AG04450 (cell line): ENCODE measurements around the gene SOS1. TPM values are rescaled to one million over a fixed set of nuclear protein-coding genes. Genes with fewer than 3 reads are reported as not detected.

Source experiments
- CTCF ChIA-PET: fragments of 300-600, 350-600 bp; formaldehyde crosslinking; extraction: SDS; loops from one replicate; lab custom pipeline; 2022; ENCODE audit warnings: antibody characterized with exemption, inconsistent platforms; lab: Charles Lee
- POLR2A ChIA-PET: fragments of 350-600 bp; formaldehyde crosslinking; extraction: SDS; loops from one replicate; lab custom pipeline; 2021; ENCODE audit warnings: antibody characterized with exemption, inconsistent platforms; lab: Yijun Ruan, JAX
- DNase-seq: peaks from one replicate; pipeline ENCODE4 v3.0.0-alpha.2; 2011; ENCODE audit warnings: low read depth, low spot score
- H3K27ac ChIP-seq: one replicate; pipeline ENCODE4 v1.5.1; 2012; ENCODE audit warnings: low read depth, low read length, control low read depth
- H3K27me3 ChIP-seq: one replicate; pipeline ENCODE4 v1.6.0; 2012; ENCODE audit warnings: low read length; ENCODE audit not compliant: control insufficient read depth, insufficient read depth
- H3K4me3 ChIP-seq: 2 replicates; pipeline ENCODE4 v1.5.1; 2011; ENCODE audit warnings: mild to moderate bottlenecking, low read depth, low read length, control low read depth
- H3K9me3 ChIP-seq: 2 replicates; pipeline ENCODE4 v1.5.1; 2012; ENCODE audit warnings: low read length; ENCODE audit not compliant: control insufficient read depth, insufficient read depth
- polyA plus RNA-seq: library from polyadenylated mRNA; depleted of rRNA; stranded (reverse); fragments of >200 nt; gene quantifications from 2 replicates; pipeline ENCODE4 v1.2.3, GENCODE V29; 2011
- TF ChIP-seq, protein P1 (sequence below): IDR thresholded peaks from 2 replicates; pipeline ENCODE4 v1.5.1; 2011; ENCODE audit warnings: low read depth, low read length, control low read depth, inconsistent platforms

Gene SOS1
- polyA plus RNA-seq, 1 experiment: 42.2 TPM

DNA sequence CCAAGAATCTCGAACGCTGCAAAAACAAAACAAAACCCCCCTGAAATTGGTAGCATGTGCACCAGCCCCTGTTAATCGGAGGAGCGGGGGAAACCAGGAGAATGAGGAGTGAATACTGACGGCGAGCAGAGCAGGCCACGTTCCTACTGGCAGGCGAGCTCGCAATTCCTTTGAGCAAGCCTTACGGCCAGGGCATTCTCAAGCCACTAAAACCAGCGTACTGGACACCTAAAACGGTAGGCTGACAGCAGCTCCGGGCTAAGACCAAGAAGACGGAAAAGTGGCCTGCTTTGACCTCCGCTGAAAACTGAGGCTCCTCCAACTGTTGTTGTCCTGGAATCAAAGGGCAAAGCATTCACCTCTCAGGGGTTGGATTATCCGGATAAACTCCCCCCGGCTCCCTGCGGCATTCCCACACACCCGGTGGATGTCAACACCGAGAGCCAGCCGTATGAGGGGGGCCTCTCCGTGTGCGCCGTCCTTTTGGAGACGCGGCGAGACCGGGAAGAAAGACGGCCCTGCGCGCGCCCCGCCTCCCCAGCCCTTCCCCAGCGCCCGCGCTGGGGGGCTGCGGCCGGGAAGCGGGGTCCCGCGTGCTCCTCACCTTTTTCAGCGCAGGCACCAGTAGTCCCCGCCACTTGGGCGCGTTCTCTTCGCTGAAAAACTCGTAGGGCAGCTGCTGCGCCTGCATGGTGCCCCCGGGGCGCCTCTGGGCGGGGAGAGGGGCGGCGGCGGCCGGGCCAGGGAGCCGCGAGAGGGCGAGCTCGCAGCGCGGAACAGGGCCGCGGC, 925 bp downstream of the SOS1 start:
- no peaks in the 10 kb centered on the region for H3K27me3 ChIP-seq
- CTCF ChIA-PET: interaction anchor here (1.2 to 2.3 kb wide), 4 partner anchors 61 to 110 kb away, joined by 4 to 20 read pairs (median 10); no protein-coding TSS in a partner anchor
- POLR2A ChIA-PET: interaction anchor here (0.7 to 1.8 kb wide), 9 partner anchors 11 to 110 kb away, joined by 3 to 7 read pairs (median 4); no protein-coding TSS in a partner anchor
- no peaks in the 10 kb centered on the region for H3K9me3 ChIP-seq
- peak overlapping the region; percentile 57 for H3K27ac ChIP-seq
- H3K4me3 ChIP-seq: peak overlapping the region; percentile 68
- TF ChIP-seq, protein P1, sequence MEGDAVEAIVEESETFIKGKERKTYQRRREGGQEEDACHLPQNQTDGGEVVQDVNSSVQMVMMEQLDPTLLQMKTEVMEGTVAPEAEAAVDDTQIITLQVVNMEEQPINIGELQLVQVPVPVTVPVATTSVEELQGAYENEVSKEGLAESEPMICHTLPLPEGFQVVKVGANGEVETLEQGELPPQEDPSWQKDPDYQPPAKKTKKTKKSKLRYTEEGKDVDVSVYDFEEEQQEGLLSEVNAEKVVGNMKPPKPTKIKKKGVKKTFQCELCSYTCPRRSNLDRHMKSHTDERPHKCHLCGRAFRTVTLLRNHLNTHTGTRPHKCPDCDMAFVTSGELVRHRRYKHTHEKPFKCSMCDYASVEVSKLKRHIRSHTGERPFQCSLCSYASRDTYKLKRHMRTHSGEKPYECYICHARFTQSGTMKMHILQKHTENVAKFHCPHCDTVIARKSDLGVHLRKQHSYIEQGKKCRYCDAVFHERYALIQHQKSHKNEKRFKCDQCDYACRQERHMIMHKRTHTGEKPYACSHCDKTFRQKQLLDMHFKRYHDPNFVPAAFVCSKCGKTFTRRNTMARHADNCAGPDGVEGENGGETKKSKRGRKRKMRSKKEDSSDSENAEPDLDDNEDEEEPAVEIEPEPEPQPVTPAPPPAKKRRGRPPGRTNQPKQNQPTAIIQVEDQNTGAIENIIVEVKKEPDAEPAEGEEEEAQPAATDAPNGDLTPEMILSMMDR: peak; percentile 15; the same call in 1 of the 2 replicates
- DNase-seq: no peak

DNA sequence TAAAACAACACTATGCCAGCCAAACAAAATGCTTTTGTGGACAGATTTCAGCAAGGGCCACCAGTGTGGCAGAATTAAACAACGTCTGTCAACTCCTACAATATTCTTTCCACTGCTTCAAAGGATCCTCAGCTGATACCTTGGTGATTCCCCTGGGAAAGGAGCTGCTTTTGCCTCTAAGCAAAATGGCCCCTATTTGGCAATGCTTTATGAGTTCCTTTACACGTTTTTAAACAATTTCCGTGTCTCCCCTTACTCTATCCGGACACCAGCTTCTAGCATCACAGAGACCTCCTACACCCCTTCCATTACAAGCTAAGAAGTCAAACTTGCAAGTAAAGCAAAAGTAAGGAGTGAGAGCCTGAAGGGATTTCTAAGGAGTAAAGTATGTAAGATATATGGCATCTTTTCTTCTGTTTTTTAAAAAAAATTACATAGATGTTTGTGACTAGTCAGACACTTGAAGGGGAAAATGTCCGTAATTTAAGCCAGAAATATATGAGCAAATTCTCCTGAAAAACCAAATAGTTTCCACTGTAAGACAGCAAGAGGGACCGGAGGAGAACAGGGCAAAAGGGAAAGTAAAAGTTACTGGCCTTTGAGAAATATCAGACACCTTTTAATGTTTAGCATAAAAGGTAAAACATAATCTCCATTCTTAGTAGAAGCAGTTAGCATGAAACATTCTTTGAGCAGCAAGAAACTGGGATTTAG, 1.9 kb downstream of the SOS1 start:
- Histone ChIP-seq H3K27ac (no peak overlapping the region), H3K27me3 (no peaks in the 10 kb centered on the region), H3K4me3 (peak overlapping the region; percentile 68), H3K9me3 (no peaks in the 10 kb centered on the region)
- TF ChIP-seq, protein P1: no peak
- no peak for DNase-seq
- ChIA-PET CTCF (interaction anchor here (1.2 to 2.3 kb wide), 4 partner anchors 60 to 111 kb away, joined by 4 to 20 read pairs (median 10); no protein-coding TSS in a partner anchor), POLR2A (interaction anchor here (1.5 kb wide), 1 partner anchor 110 kb away, joined by 4 read pairs; no protein-coding TSS in a partner anchor)

GRCh38 chr2:39115556-39115955, 5.3 kb downstream of the SOS1 start:
- Histone ChIP-seq H3K9me3 (no peaks in the 10 kb centered on the region), H3K27ac (no peak overlapping the region), H3K4me3 (no peak overlapping the region), H3K27me3 (no peaks in the 10 kb centered on the region)
- ChIA-PET CTCF (interaction anchor here (0.6 to 1.5 kb wide), 2 partner anchors 9 to 60 kb away, joined by 3 to 5 read pairs; no protein-coding TSS in a partner anchor), POLR2A (no interaction called here)
- TF ChIP-seq, protein P1: no peak
- DNase-seq: no peak

- H3K4me3 ChIP-seq: no peak overlapping the region
- H3K27me3 ChIP-seq: no peaks in the 10 kb centered on the region
- no peak overlapping the region for H3K27ac ChIP-seq
- TF ChIP-seq, protein P1: no peak
- no peak for DNase-seq
- ChIA-PET CTCF (no interaction called here), POLR2A (no interaction called here)
- no peaks in the 10 kb centered on the region for H3K9me3 ChIP-seq
Measured at GRCh38 chr2:39114771-39115170, 6.1 kb downstream of the SOS1 start.
